Spleen (tissue), 11 donors: ENCODE results near the gene TNFRSF18. TPM values are rescaled to one million over a fixed set of nuclear protein-coding genes. Genes with fewer than 3 reads are reported as not detected.
"Not testable (repeated sequence)": the region's sequence is repeated elsewhere in the genome, so short reads cannot be mapped to it uniquely, and the experiment has no call there.

Source experiments
- DNase-seq: peaks from one replicate; pipeline ENCODE4 v3.0.0-alpha.2; 2020
- H3K27ac ChIP-seq, 8 donors: fragments of 200-600 bp; sonication (generic) in 7 of 8; 1 replicate in 4 of 8; 2 replicates in 4 of 8; pipeline versions ENCODE4 v1.5.0 to v1.8.0; 2016 to 2021; ENCODE audit warnings: inconsistent platforms in 4 of 8, mild to moderate bottlenecking in 4 of 8, moderate library complexity in 1 of 8
- H3K27me3 ChIP-seq, 7 donors: fragments of 200-600 bp; sonication (generic) in 6 of 7; replicated peaks in 1 of 7; 1 replicate in 4 of 7; 2 replicates in 3 of 7; pipeline versions ENCODE4 v1.5.0 to v1.8.0; 2016 to 2021; ENCODE audit warnings: inconsistent platforms in 3 of 7, mild to moderate bottlenecking in 1 of 7
- H3K36me3 ChIP-seq, 6 donors: fragments of 200-600 bp; sonication (generic) in 5 of 6; 1 replicate in 4 of 6; 2 replicates in 2 of 6; pipeline versions ENCODE4 v1.5.0 to v1.8.0; 2016 to 2021; ENCODE audit warnings: inconsistent platforms in 2 of 6
- H3K4me1 ChIP-seq, 6 donors: fragments of 200-600 bp; sonication (generic) in 5 of 6; 1 replicate in 3 of 6; 2 replicates in 3 of 6; pipeline versions ENCODE4 v1.5.0 to v1.8.0; 2016 to 2021; ENCODE audit warnings: inconsistent platforms in 3 of 6
- H3K4me3 ChIP-seq, 8 donors: fragments of 200-600 bp; sonication (generic) in 7 of 8; 1 replicate in 4 of 8; 2 replicates in 4 of 8; pipeline versions ENCODE4 v1.5.0 to v1.8.0; 2016 to 2021; ENCODE audit warnings: inconsistent platforms in 4 of 8, mild to moderate bottlenecking in 4 of 8, moderate library complexity in 2 of 8
- H3K9me3 ChIP-seq, 8 donors: fragments of 200-600 bp; sonication (generic) in 7 of 8; 1 replicate in 4 of 8; 2 replicates in 4 of 8; pipeline versions ENCODE4 v1.5.0 to v1.8.0; 2016 to 2021; ENCODE audit warnings: inconsistent platforms in 4 of 8
- POLR2A ChIP-seq, 3 donors: fragments of 450-650 bp; IDR thresholded peaks; one replicate each; pipeline ENCODE4 v1.5.1; 2017; ENCODE audit warnings: antibody characterized with exemption in 3 of 3, mild to moderate bottlenecking in 1 of 3
- POLR2AphosphoS5 ChIP-seq, 3 donors: sonication (generic); formaldehyde crosslinking; IDR thresholded peaks; one replicate each; pipeline ENCODE4 v1.5.1; 2017; ENCODE audit warnings: antibody characterized with exemption in 3 of 3
- WGBS, 5 donors: extraction: QIAGEN DNeasy Blood & Tissue Kit in 3 of 5; methylation state at CpG; one replicate each; pipeline versions ENCODE4 v1.1.5 to v1.1.7; 2013 to 2018; 5-methylcytosine and 5-hydroxymethylcytosine counted together
- intact Hi-C: fragments of 100-400 bp; cut with DNase I; formaldehyde crosslinking; loops from one replicate; pipeline ENCODE4 v1.15.0; 2023; ENCODE audit warnings: low total_unique reads
- polyA plus RNA-seq, 3 donors: library from polyadenylated mRNA; stranded (reverse); fragments of 200-250 nt; gene quantifications; one replicate each; pipeline ENCODE4 v1.2.1, GENCODE V29; 2013
- total RNA-seq, 7 donors: library from RNA; depleted of rRNA in 3 of 7; stranded (reverse); fragments of >200 nt in 3 of 7; fragmentation: NEBNext Ultra II Directional in 4 of 7; extraction: Animal tissue kit (Norgen Biotek cat#: 25700) in 4 of 7; gene quantifications; one replicate each; pipeline versions ENCODE4 v1.1.0 to v1.2.1, GENCODE V29; 2016 to 2021
- TF ChIP-seq, protein P1 (sequence below), 11 experiments: fragments of 200-600 bp in 7 of 11; fragments of 450-650 bp in 4 of 11; sonication (generic) in 4 of 11; IDR thresholded peaks in 8 of 11; conservative IDR thresholded peaks in 3 of 11; 1 replicate in 7 of 11; 2 replicates in 4 of 11; pipeline versions ENCODE4 v1.4.0 to v1.8.0; 2016 to 2021; ENCODE audit warnings: antibody characterized with exemption in 11 of 11, inconsistent platforms in 4 of 11, mild to moderate bottlenecking in 1 of 11
- donor health status: healthy with polysubstance abuse.
- donor health status: DM: no; HTN: no; CAD: no; lungs with moderate emphysema.
- donor health status: DM: no; HTN: no; CAD: no.
- donor health status: Bipolar disorder and iron deficiency.
- donor health status: healthy.
- donor health status: DM: no; HTN: no; CAD: no.
- donor health status: DM: yes; HTN: yes; CAD: no.

The TNFRSF18 gene
- total and polyA plus RNA-seq, 10 donors: 5.2 to 16.3 (median 7.6) TPM

DNA sequence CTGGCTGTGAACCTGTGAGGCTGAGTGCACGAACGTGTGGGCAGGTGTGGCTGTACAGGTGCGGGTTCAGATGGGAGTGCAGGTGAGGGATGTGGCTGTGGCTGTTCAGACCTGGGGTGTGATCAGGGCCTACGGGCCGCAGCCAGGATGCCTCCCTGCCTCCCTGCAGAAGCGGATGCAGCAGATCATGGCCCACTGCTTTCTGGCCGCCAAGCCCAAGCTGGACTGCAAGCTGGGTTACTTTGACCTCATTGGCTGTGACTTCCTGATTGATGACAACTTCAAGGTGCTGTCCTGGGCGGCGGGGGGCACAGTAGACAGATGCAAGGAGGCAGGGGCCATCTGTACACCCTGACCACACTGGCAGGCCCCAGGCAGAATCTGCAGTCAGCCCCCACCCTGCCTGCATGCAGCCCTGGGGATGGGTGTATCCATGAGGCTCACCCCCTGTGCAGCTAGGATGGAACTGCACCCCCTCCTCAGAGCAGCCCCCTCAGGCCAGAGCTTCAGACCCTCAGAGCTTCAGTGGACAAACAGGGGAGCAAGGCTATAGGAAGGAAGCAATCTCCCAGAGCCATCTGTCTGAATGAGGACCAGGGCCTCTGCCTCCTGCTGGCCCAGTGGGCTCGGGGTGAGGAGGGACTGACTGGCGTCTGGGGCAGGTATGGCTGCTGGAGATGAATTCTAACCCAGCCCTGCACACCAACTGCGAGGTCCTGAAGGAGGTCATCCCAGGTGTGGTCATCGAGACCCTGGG, 9.8 kb downstream of the TNFRSF18 start:
- Histone ChIP-seq H3K27ac (no peak overlapping the region), H3K27me3 (peaks cover 0 to 30% (median 7%) of the 10 kb centered on the region in 7 donors), H3K4me3 (no peak overlapping the region), H3K4me1 (peaks cover 3 to 19% (median 10%) of the 10 kb centered on the region in 6 donors), H3K9me3 (peaks cover 0 to 22% (median 17%) of the 10 kb centered on the region in 8 donors), H3K36me3 (no peaks in the 10 kb centered on the region)
- intact Hi-C loops: no loop called here
- TF ChIP-seq POLR2A (IDR thresholded peaks at IDR 0.05) (no peak), POLR2AphosphoS5 (IDR thresholded peaks at IDR 0.05) (no peak)
- TF ChIP-seq, protein P1, sequence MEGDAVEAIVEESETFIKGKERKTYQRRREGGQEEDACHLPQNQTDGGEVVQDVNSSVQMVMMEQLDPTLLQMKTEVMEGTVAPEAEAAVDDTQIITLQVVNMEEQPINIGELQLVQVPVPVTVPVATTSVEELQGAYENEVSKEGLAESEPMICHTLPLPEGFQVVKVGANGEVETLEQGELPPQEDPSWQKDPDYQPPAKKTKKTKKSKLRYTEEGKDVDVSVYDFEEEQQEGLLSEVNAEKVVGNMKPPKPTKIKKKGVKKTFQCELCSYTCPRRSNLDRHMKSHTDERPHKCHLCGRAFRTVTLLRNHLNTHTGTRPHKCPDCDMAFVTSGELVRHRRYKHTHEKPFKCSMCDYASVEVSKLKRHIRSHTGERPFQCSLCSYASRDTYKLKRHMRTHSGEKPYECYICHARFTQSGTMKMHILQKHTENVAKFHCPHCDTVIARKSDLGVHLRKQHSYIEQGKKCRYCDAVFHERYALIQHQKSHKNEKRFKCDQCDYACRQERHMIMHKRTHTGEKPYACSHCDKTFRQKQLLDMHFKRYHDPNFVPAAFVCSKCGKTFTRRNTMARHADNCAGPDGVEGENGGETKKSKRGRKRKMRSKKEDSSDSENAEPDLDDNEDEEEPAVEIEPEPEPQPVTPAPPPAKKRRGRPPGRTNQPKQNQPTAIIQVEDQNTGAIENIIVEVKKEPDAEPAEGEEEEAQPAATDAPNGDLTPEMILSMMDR (IDR thresholded peaks at IDR 0.05 in 8 of 11, conservative IDR thresholded peaks at IDR 0.05 in 3 of 11): no peak
- DNase-seq: no peak
- 79 to 87% (median 84%) methylated on average over 9 to 13 of the region's 13 CpGs for WGBS, 5 donors

DNA sequence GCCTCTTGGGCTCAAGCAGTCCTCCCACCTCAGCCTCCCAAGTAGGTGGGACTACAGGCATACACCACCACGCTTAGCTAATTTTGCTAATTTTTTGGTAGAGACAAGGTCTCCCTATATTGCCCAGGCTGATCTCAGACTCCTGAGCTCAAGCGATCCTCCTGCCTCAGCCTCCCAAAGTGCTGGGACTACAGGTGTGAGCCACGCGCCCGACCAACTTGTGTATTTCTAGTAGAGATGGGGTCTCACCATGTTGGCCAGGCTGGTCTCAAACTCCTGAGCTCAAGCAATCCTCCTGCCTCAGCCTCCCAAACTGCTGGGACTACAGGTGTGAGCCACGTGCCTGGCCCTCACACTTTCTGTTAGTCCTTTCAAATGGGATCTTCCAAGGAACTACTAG, 10.7 kb downstream of the TNFRSF18 start:
- 84 to 100% (median 97%) methylated on average over 6 of the region's 6 CpGs for WGBS, 5 donors
- H3K4me3 ChIP-seq, intact Hi-C loops, DNase-seq, H3K36me3 ChIP-seq, H3K27ac ChIP-seq: not testable (repeated sequence)
- Histone ChIP-seq H3K27me3 (peaks cover 0 to 21% (median 0%) of the 10 kb centered on the region in 7 donors), H3K9me3 (peaks cover 0 to 23% (median 17%) of the 10 kb centered on the region in 8 donors), H3K4me1 (peaks cover 3 to 10% (median 6%) of the 10 kb centered on the region in 6 donors)

DNA sequence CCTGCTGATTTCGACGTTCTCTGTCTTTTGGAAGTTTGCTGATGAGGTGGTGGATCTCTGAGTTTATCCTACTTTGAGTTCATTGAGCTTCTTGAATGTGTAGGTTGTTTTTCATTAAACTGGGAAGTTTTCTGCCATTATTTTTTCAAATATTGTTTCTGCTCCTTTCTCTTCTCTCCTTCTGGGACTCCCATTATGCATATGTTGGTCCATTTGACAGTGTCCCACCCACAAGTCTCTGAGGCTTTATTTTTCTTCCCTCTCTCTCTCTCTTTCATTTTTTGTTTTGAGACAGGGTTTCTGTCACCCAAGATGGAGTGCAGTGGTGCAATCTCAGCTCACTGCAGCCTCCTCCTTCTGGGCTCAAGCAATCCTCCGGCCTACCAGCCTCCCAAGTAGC, 11.7 kb downstream of the TNFRSF18 start:
- 61 to 95% (median 94%) methylated on average over 3 of the region's 3 CpGs for WGBS, 5 donors
- no peaks in the 10 kb centered on the region for H3K36me3 ChIP-seq
- peaks cover 0 to 11% (median 0%) of the 10 kb centered on the region in 7 donors for H3K27me3 ChIP-seq
- intact Hi-C loops: no loop called here
- peaks cover 0 to under 1% (median 0%) of the 10 kb centered on the region in 6 donors for H3K4me1 ChIP-seq
- no peak overlapping the region for H3K4me3 ChIP-seq
- no peak for DNase-seq
- TF ChIP-seq POLR2AphosphoS5 (IDR thresholded peaks at IDR 0.05) (no peak), POLR2A (IDR thresholded peaks at IDR 0.05) (no peak)
- TF ChIP-seq, protein P1 (IDR thresholded peaks at IDR 0.05 in 8 of 11, conservative IDR thresholded peaks at IDR 0.05 in 3 of 11): no peak
- peaks cover 0 to 23% (median 17%) of the 10 kb centered on the region in 8 donors for H3K9me3 ChIP-seq
- no peak overlapping the region for H3K27ac ChIP-seq

DNA sequence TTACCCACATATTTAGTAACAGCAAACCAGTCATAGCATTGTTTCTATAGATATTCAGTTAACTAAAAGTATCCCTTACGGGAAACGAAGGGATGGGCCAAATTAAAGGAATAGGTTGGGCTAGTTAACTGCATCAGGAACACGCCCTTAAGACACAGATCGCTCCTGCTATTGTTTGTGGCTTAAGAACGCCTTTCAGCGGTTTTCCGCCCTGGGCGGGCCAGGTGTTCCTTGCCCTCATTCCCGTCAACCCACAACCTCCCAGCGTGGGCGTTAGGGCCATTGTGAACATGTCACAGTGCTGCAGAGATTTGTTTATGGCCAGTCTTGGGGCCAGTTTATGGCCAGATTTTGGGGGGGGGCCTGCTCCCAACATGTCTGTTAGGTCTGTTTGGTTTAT, 14.7 kb downstream of the TNFRSF18 start:
- no peak for DNase-seq
- Histone ChIP-seq H3K4me3 (no peak overlapping the region), H3K9me3 (peaks cover 0 to 23% (median 17%) of the 10 kb centered on the region in 8 donors), H3K27ac (no peak overlapping the region), H3K27me3 (no peaks in the 10 kb centered on the region), H3K4me1 (peaks cover 0 to 5% (median 0%) of the 10 kb centered on the region in 6 donors), H3K36me3 (no peaks in the 10 kb centered on the region)
- TF ChIP-seq, protein P1 (IDR thresholded peaks at IDR 0.05 in 8 of 11, conservative IDR thresholded peaks at IDR 0.05 in 3 of 11): no peak
- no peak for TF ChIP-seq POLR2A (IDR thresholded peaks at IDR 0.05)
- 71 to 95% (median 90%) methylated on average over 11 of the region's 11 CpGs for WGBS, 5 donors
- intact Hi-C loops: no loop called here
